Endothelial cell of umbilical vein (primary cell): ENCODE data around the gene DUSP5. TPM values are rescaled to one million over a fixed set of nuclear protein-coding genes. Genes with fewer than 3 reads are reported as not detected.

Source experiments
- BruUV-seq: library from RNA; stranded (reverse); fragments of 400-500 nt; replicated peaks from 2 replicates; lab custom pipeline; 2021; lab: Mats Ljungman, UMichigan
- CTCF ChIA-PET: fragments of 300-600, 350-600 bp; sonication (Branson Sonifier 250); formaldehyde crosslinking; loops from one replicate; lab custom pipeline; 2021; ENCODE audit warnings: antibody characterized with exemption, inconsistent platforms; lab: Charles Lee
- POLR2A ChIA-PET: fragments of 300-600, 350-600 bp; sonication (Branson Sonifier 250); formaldehyde crosslinking; loops from one replicate; lab custom pipeline; 2021; ENCODE audit warnings: antibody characterized with exemption, inconsistent platforms; lab: Charles Lee
- DNase-seq: peaks from one replicate; pipeline ENCODE4 v3.0.0-alpha.2; 2011; ENCODE audit warnings: low read depth, low spot score
- FAIRE-seq: peaks from 2 replicates; lab custom pipeline; 2011; peaks lifted over from hg19 to GRCh38; lab: Jason Lieb, UNC
- H2AFZ ChIP-seq: 2 replicates; pipeline ENCODE4 v1.6.0; 2012; ENCODE audit warnings: low read depth, low read length, control low read depth, inconsistent platforms
- H3K27ac ChIP-seq: 2 replicates; pipeline ENCODE4 v1.5.1; 2011; ENCODE audit warnings: low read depth, mild to moderate bottlenecking, control low read depth, low read length, moderate library complexity; ENCODE audit not compliant: insufficient read depth
- H3K27me3 ChIP-seq, 2 experiments: 2 replicates each; pipeline versions ENCODE4 v1.6.0 to v1.6.1; 2011; ENCODE audit warnings: low read length in 2 of 2, mixed read lengths in 1 of 2; ENCODE audit not compliant: control insufficient read depth in 2 of 2, insufficient read depth in 2 of 2
- H3K36me3 ChIP-seq, 2 experiments: 2 replicates in 1 of 2; 3 replicates in 1 of 2; pipeline ENCODE4 v1.5.1; 2011; ENCODE audit warnings: low read length in 2 of 2, mild to moderate bottlenecking in 1 of 2, moderate library complexity in 1 of 2; ENCODE audit not compliant: control insufficient read depth in 2 of 2, insufficient read depth in 2 of 2; ENCODE audit errors: extremely low read depth in 1 of 2
- H3K4me1 ChIP-seq: 3 replicates; pipeline ENCODE4 v1.5.1; 2011; ENCODE audit warnings: mild to moderate bottlenecking, low read length; ENCODE audit not compliant: control insufficient read depth, insufficient read depth; ENCODE audit errors: extremely low read depth
- H3K4me2 ChIP-seq: 2 replicates; pipeline ENCODE4 v1.6.1; 2011; ENCODE audit warnings: low read length, control low read depth, mixed read lengths; ENCODE audit not compliant: insufficient read depth
- H3K4me3 ChIP-seq, 3 experiments: fragments of 200-600 bp in 1 of 3; sonication (generic), shearing (Covaris generic) in 1 of 3; replicated peaks in 1 of 3; 2 replicates each; pipeline ENCODE4 v1.5.1; 2011 to 2016; ENCODE audit warnings: control low read depth in 3 of 3, low read length in 3 of 3, mild to moderate bottlenecking in 2 of 3, inconsistent platforms in 1 of 3, low read depth in 1 of 3, moderate library complexity in 1 of 3; ENCODE audit not compliant: insufficient read depth in 1 of 3
- H3K79me2 ChIP-seq: 2 replicates; pipeline ENCODE4 v1.6.0; 2012; ENCODE audit warnings: low read length, inconsistent platforms; ENCODE audit not compliant: control insufficient read depth, insufficient read depth
- H3K9ac ChIP-seq: replicated peaks from 2 replicates; pipeline ENCODE3; 2011; ENCODE audit warnings: low read length, control low read depth; ENCODE audit not compliant: insufficient read depth; ENCODE audit errors: extremely low read depth
- H3K9me1 ChIP-seq: replicated peaks from 3 replicates; pipeline ENCODE4 v1.6.0; 2011; ENCODE audit warnings: mild to moderate bottlenecking, low read length; ENCODE audit not compliant: control insufficient read depth, insufficient read depth; ENCODE audit errors: extremely low read depth
- H3K9me3 ChIP-seq: replicated peaks from 2 replicates; pipeline ENCODE4 v1.5.1; 2012; ENCODE audit warnings: low read length, inconsistent platforms; ENCODE audit not compliant: control insufficient read depth, insufficient read depth
- H4K20me1 ChIP-seq: replicated peaks from 2 replicates; pipeline ENCODE3; 2011; ENCODE audit warnings: mild to moderate bottlenecking, low read length; ENCODE audit not compliant: control insufficient read depth, insufficient read depth; ENCODE audit errors: extremely low read depth
- FOS ChIP-seq: IDR thresholded peaks from 2 replicates; pipeline ENCODE4 v1.6.1; 2011; ENCODE audit warnings: mild to moderate bottlenecking, low read length, moderate library complexity, borderline replicate concordance; ENCODE audit not compliant: insufficient read depth
- GATA2 ChIP-seq: IDR thresholded peaks from 2 replicates; pipeline ENCODE4 v1.7.0; 2011; ENCODE audit warnings: low read depth, mild to moderate bottlenecking, moderate library complexity, mixed read lengths, low read length; ENCODE audit not compliant: insufficient read length, insufficient read depth
- MYC ChIP-seq: IDR thresholded peaks from one replicate; pipeline ENCODE4 v1.6.1; 2011; ENCODE audit warnings: mild to moderate bottlenecking, low read depth, low read length
- POLR2A ChIP-seq: IDR thresholded peaks from 2 replicates; pipeline ENCODE4 v1.6.1; 2012; ENCODE audit warnings: low read depth, mild to moderate bottlenecking, control low read depth, low read length
- POLR2AphosphoS5 ChIP-seq: IDR thresholded peaks from 2 replicates; pipeline ENCODE4 v1.6.1; 2012; ENCODE audit warnings: low read depth, mild to moderate bottlenecking, control low read depth, low read length, moderate library complexity; ENCODE audit not compliant: insufficient read depth
- dilution Hi-C: fragments of 300-500 bp; cut with MboI; formaldehyde crosslinking; loops from one replicate; pipeline ENCODE4 v1.15.0; 2019; ENCODE audit warnings: low sequenced_read_pairs; ENCODE audit not compliant: extremely low pct_ligation_motif_present
- intact Hi-C: fragments of 100-400 bp; cut with micrococcal nuclease; formaldehyde crosslinking; loops from one replicate; pipeline ENCODE4 v1.10.0; 2022
- polyA plus RNA-seq, 4 experiments: library from polyadenylated mRNA; depleted of rRNA in 3 of 4; stranded (reverse) in 3 of 4; unstranded in 1 of 4; fragments of >200 nt; gene quantifications; 2 replicates each; pipeline versions ENCODE4 v1.2.1 to v1.2.3, GENCODE V29; 2011 to 2012; ENCODE audit warnings: missing spikeins in 1 of 4
- total RNA-seq: library from RNA; stranded (reverse); gene quantifications from 2 replicates; pipeline ENCODE4 v1.2.3, GENCODE V29; 2021

The DUSP5 gene
- total and polyA plus RNA-seq, 2 donors (not counting 3 experiments of a cell fraction or from before 2014, with no cell fraction given) = 12.2 to 25.2 TPM

- Histone ChIP-seq H3K9ac (no peak overlapping the region), H3K79me2 (no peaks in the 10 kb centered on the region), H4K20me1 (no peaks in the 10 kb centered on the region), H3K4me2 (peak overlapping the region; percentile 40), H3K4me3 (no peak overlapping the region), H3K36me3 (no peaks in the 10 kb centered on the region), H3K4me1 (peaks cover 55% of the 10 kb centered on the region), H2AFZ (peak overlapping the region; percentile 40), H3K27ac (peak overlapping the region; percentile 47), H3K27me3 (no peaks in the 10 kb centered on the region), H3K9me1 (no peaks in the 10 kb centered on the region), H3K9me3 (no peaks in the 10 kb centered on the region)
- FAIRE-seq (peak; percentile 72), DNase-seq (no peak)
- no TSS peak for BruUV-seq
- ChIA-PET POLR2A (interaction anchor here (0.8 kb wide), 1 partner anchor 13 kb away, joined by 3 read pairs; no protein-coding TSS in a partner anchor), CTCF (no interaction called here)
- dilution Hi-C loops (no loop called here), intact Hi-C loops (loop anchor here (1.0 kb wide), 1 partner anchor 13 kb away; no protein-coding TSS in a partner anchor)
- peak; percentile 37 for TF ChIP-seq FOS
- peak; percentile 28 for TF ChIP-seq MYC
- TF ChIP-seq GATA2 = no peak
- peak; percentile 33 for TF ChIP-seq POLR2AphosphoS5
These were observed 27.9 kb downstream of the DUSP5 start for GRCh38 chr10:110525349-110526260.

- Histone ChIP-seq H3K79me2 (no peaks in the 10 kb centered on the region), H3K36me3 (no peaks in the 10 kb centered on the region), H3K27me3 (no peaks in the 10 kb centered on the region), H3K9ac (peak overlapping the region; percentile 45), H3K27ac (peak overlapping the region; percentile 90), H4K20me1 (no peaks in the 10 kb centered on the region), H3K9me3 (no peaks in the 10 kb centered on the region), H2AFZ (peak overlapping the region; percentile 14), H3K4me1 (peaks cover 52% of the 10 kb centered on the region), H3K4me2 (peak overlapping the region; percentile 39), H3K9me1 (no peaks in the 10 kb centered on the region), H3K4me3 (no peak overlapping the region)
- POLR2A ChIA-PET = interaction anchor here (1.6 kb wide), 1 partner anchor 16 kb away, joined by 3 read pairs; no protein-coding TSS in a partner anchor
- dilution Hi-C loops (no loop called here), intact Hi-C loops (loop anchor here (1.0 kb wide), 3 partner anchors 18 to 26 kb away; no protein-coding TSS in a partner anchor)
- CTCF ChIA-PET = interaction anchor here (0.8 to 1.0 kb wide), 2 partner anchors 16 to 174 kb away, joined by 3 to 4 read pairs; no protein-coding TSS in a partner anchor
- DNase-seq (peak; percentile 82), FAIRE-seq (peak; percentile 91)
- no TSS peak for BruUV-seq
- TF ChIP-seq POLR2A (no peak), FOS (peak; percentile 32)
These were observed 30.0 kb downstream of the DUSP5 start for GRCh38 chr10:110527731-110528171.
